Measurements from ENCODE around the gene ZNF423. TPM values are rescaled to one million over a fixed set of nuclear protein-coding genes. Genes with fewer than 3 reads are reported as not detected.

ZNF423 gene
- polyA plus RNA-seq, 1 donor from 2014 or later: 4.5 TPM

DNA sequence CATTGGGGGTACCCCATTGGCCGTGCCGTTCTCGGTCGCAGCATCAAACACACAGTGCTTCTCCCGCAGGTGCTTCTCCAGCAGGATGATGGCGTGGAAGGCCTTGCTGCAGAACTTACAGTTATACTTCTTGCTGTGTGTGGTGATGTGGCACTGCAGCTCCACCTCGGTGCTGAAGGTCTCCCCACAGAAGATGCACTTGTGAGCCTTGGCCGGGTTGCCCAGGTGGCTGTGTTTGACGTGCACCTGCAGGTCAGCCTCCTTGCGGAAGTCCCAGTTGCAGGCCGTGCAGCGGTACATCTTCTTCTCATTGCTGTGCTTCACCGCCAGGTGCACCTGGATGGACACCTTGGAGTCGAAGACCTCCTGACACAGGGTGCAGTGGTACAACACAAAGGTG, 219.3 kb downstream of the ZNF423 start:
- no peaks in the 10 kb centered on the region for H3K9me2 ChIP-seq (ENCODE audit: insufficient read depth, low read length)
- no peaks in the 10 kb centered on the region for H3K9me3 ChIP-seq (ENCODE audit: low read length)
- H3K27me3 ChIP-seq (ENCODE audit: insufficient read depth, low read depth, low read length): no peaks in the 10 kb centered on the region
- H3K27ac ChIP-seq (ENCODE audit: low read length): no peak overlapping the region
- H3K4me3 ChIP-seq (ENCODE audit: low read length): no peak overlapping the region
- H3K79me2 ChIP-seq (replicated peaks; ENCODE audit: insufficient read depth, low read length): no peaks in the 10 kb centered on the region
- no peak overlapping the region for H3K9ac ChIP-seq (ENCODE audit: low read length)
- H2AFZ ChIP-seq (ENCODE audit: low read depth, low read length): no peak overlapping the region
- H3K36me3 ChIP-seq (ENCODE audit: insufficient read depth, low read length): no peaks in the 10 kb centered on the region
- no peaks in the 10 kb centered on the region for H3F3A ChIP-seq (ENCODE audit: insufficient read depth, low read length, poor library complexity, severe bottlenecking)
- TF ChIP-seq, protein P1, sequence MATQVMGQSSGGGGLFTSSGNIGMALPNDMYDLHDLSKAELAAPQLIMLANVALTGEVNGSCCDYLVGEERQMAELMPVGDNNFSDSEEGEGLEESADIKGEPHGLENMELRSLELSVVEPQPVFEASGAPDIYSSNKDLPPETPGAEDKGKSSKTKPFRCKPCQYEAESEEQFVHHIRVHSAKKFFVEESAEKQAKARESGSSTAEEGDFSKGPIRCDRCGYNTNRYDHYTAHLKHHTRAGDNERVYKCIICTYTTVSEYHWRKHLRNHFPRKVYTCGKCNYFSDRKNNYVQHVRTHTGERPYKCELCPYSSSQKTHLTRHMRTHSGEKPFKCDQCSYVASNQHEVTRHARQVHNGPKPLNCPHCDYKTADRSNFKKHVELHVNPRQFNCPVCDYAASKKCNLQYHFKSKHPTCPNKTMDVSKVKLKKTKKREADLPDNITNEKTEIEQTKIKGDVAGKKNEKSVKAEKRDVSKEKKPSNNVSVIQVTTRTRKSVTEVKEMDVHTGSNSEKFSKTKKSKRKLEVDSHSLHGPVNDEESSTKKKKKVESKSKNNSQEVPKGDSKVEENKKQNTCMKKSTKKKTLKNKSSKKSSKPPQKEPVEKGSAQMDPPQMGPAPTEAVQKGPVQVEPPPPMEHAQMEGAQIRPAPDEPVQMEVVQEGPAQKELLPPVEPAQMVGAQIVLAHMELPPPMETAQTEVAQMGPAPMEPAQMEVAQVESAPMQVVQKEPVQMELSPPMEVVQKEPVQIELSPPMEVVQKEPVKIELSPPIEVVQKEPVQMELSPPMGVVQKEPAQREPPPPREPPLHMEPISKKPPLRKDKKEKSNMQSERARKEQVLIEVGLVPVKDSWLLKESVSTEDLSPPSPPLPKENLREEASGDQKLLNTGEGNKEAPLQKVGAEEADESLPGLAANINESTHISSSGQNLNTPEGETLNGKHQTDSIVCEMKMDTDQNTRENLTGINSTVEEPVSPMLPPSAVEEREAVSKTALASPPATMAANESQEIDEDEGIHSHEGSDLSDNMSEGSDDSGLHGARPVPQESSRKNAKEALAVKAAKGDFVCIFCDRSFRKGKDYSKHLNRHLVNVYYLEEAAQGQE (IDR thresholded peaks at IDR 0.05; ENCODE audit: borderline replicate concordance): no peak
- TF ChIP-seq EZH2 (IDR thresholded peaks at IDR 0.05; ENCODE audit: borderline replicate concordance, insufficient read depth, low read length, poor library complexity, severe bottlenecking): no peak
- no peak for TF ChIP-seq EP300 (conservative IDR thresholded peaks at IDR 0.05; ENCODE audit: poor library complexity, severe bottlenecking)
- TF ChIP-seq, protein P2, sequence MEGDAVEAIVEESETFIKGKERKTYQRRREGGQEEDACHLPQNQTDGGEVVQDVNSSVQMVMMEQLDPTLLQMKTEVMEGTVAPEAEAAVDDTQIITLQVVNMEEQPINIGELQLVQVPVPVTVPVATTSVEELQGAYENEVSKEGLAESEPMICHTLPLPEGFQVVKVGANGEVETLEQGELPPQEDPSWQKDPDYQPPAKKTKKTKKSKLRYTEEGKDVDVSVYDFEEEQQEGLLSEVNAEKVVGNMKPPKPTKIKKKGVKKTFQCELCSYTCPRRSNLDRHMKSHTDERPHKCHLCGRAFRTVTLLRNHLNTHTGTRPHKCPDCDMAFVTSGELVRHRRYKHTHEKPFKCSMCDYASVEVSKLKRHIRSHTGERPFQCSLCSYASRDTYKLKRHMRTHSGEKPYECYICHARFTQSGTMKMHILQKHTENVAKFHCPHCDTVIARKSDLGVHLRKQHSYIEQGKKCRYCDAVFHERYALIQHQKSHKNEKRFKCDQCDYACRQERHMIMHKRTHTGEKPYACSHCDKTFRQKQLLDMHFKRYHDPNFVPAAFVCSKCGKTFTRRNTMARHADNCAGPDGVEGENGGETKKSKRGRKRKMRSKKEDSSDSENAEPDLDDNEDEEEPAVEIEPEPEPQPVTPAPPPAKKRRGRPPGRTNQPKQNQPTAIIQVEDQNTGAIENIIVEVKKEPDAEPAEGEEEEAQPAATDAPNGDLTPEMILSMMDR (IDR thresholded peaks at IDR 0.05; ENCODE audit: poor library complexity, severe bottlenecking): no peak
- no peak for TF ChIP-seq SMC3 (conservative IDR thresholded peaks at IDR 0.05; ENCODE audit: poor library complexity)
- no peak for TF ChIP-seq RAD21 (conservative IDR thresholded peaks at IDR 0.05)
- no peak for TF ChIP-seq TAF1 (IDR thresholded peaks at IDR 0.05; ENCODE audit: low read depth)
- TF ChIP-seq MXI1 (conservative IDR thresholded peaks at IDR 0.05; ENCODE audit: poor library complexity, severe bottlenecking): no peak
- no peak for TF ChIP-seq POLR2AphosphoS5 (IDR thresholded peaks at IDR 0.05)
- H4K20me1 ChIP-seq (ENCODE audit: insufficient read depth): no peaks in the 10 kb centered on the region
- H3K4me2 ChIP-seq (ENCODE audit: low read length): no peak overlapping the region

DNA sequence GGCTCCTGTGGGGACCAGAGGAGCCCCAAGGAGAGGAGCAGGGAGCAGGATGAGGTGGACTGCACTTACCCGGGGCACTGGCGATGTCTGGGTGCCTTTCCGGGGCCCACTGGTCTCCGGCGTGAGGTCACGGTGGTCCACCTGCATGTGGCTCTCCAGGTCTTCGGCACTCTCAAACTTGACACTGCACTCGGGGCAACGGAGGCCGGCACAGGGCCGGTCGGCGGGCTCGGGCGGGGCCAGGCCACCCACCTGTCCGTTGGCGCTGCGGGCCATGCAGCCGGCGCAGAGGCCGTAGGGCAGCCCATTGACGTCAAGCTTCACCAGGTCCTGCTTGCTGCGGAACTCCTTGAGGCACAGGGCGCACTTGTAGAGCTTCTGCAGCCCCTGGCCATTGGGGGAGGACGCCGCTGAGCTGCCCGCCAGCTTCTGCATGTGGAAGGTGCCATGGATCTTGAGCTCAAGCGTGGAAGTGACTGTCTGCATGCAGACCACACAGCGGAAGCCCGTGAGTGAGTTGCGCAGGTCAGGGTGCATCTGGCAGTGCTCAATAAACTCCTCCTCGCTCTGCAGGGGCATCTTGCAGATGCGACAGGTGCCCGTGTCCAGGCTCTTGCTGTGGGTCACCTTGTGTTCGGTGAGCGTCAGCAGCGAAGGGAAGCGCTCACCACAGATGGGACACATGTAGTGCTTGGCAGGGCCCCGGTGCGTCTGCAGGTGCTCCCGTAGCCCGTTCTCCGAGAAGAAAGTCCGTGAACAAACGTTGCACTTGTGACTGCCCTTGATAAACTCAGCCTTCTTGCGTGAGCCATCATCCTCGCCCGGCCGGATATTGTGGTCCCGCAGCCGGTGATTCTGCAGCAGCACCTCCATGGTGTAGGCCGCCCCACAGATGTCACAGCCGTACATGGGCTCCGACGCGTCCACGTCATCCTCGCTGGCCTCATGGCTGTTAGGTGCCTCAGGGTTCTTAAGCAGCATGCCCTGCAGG, 220.0 kb downstream of the ZNF423 start:
- no peaks in the 10 kb centered on the region for H4K20me1 ChIP-seq (ENCODE audit: insufficient read depth)

More for the DNA sequence above, 220.0 kb downstream of the ZNF423 start:
- Histone ChIP-seq H3K4me3 (ENCODE audit: low read length) (no peak overlapping the region), H3K27ac (ENCODE audit: low read length) (no peak overlapping the region), H3K9ac (ENCODE audit: low read length) (no peak overlapping the region), H3K27me3 (ENCODE audit: insufficient read depth, low read depth, low read length) (no peaks in the 10 kb centered on the region), H3K36me3 (ENCODE audit: insufficient read depth, low read length) (no peaks in the 10 kb centered on the region), H3F3A (ENCODE audit: insufficient read depth, low read length, poor library complexity, severe bottlenecking) (no peaks in the 10 kb centered on the region), H3K4me2 (ENCODE audit: low read length) (no peak overlapping the region), H3K79me2 (replicated peaks; ENCODE audit: insufficient read depth, low read length) (no peaks in the 10 kb centered on the region), H2AFZ (ENCODE audit: low read depth, low read length) (no peak overlapping the region), H3K9me3 (ENCODE audit: low read length) (no peaks in the 10 kb centered on the region), H3K9me2 (ENCODE audit: insufficient read depth, low read length) (no peaks in the 10 kb centered on the region)
- TF ChIP-seq POLR2AphosphoS5 (IDR thresholded peaks at IDR 0.05) (no peak), RAD21 (conservative IDR thresholded peaks at IDR 0.05) (no peak), SMC3 (conservative IDR thresholded peaks at IDR 0.05; ENCODE audit: poor library complexity) (no peak), EP300 (conservative IDR thresholded peaks at IDR 0.05; ENCODE audit: poor library complexity, severe bottlenecking) (no peak), EZH2 (IDR thresholded peaks at IDR 0.05; ENCODE audit: borderline replicate concordance, insufficient read depth, low read length, poor library complexity, severe bottlenecking) (no peak), TAF1 (IDR thresholded peaks at IDR 0.05; ENCODE audit: low read depth) (no peak), MXI1 (conservative IDR thresholded peaks at IDR 0.05; ENCODE audit: poor library complexity, severe bottlenecking) (no peak)
- TF ChIP-seq, protein P2 (IDR thresholded peaks at IDR 0.05; ENCODE audit: poor library complexity, severe bottlenecking): no peak
- TF ChIP-seq, protein P1 (IDR thresholded peaks at IDR 0.05; ENCODE audit: borderline replicate concordance): no peak
